HEK293T (cell line): ENCODE results near the gene KIF1A.
"Not testable (repeated sequence)": the region's sequence is repeated elsewhere in the genome, so short reads cannot be mapped to it uniquely, and the experiment has no call there.

Source experiments
- CTCF ChIA-PET: fragments of 350-600 bp; formaldehyde crosslinking; extraction: SDS; loops from one replicate; lab custom pipeline; 2021; ENCODE audit warnings: antibody characterized with exemption, inconsistent platforms; lab: Yijun Ruan, JAX
- POLR2A ChIA-PET: fragments of 350-600 bp; formaldehyde crosslinking; extraction: SDS; loops from one replicate; lab custom pipeline; 2020; ENCODE audit warnings: antibody characterized with exemption, inconsistent platforms; lab: Yijun Ruan, JAX
- DNase-seq: peaks from one replicate; pipeline ENCODE4 v3.0.0; 2012; ENCODE audit warnings: mixed read lengths; ENCODE audit errors: extremely low spot score
- ARNT ChIP-seq: fragments of 450-650 bp; IDR thresholded peaks from 2 replicates; pipeline ENCODE4 v1.6.1; 2017; ENCODE audit warnings: mild to moderate bottlenecking
- BHLHE40 ChIP-seq: fragments of 450-650 bp; IDR thresholded peaks from 2 replicates; pipeline ENCODE4 v1.6.1; 2016; ENCODE audit warnings: mild to moderate bottlenecking, moderate library complexity, borderline replicate concordance
- CTBP1 ChIP-seq: fragments of 450-650 bp; IDR thresholded peaks from 2 replicates; pipeline ENCODE4 v1.6.1; 2016; ENCODE audit warnings: borderline replicate concordance
- ELF4 ChIP-seq: fragments of 450-650 bp; IDR thresholded peaks from 2 replicates; pipeline ENCODE4 v1.6.1; 2017; ENCODE audit warnings: antibody characterized with exemption
- FOXA1 ChIP-seq: fragments of 450-650 bp; IDR thresholded peaks from 2 replicates; pipeline ENCODE4 v1.6.1; 2016; ENCODE audit warnings: mild to moderate bottlenecking
- FOXK2 ChIP-seq: fragments of 450-650 bp; IDR thresholded peaks from 2 replicates; pipeline ENCODE4 v1.6.1; 2016; ENCODE audit warnings: mild to moderate bottlenecking
- FOXM1 ChIP-seq: fragments of 450-650 bp; IDR thresholded peaks from 2 replicates; pipeline ENCODE4 v1.6.1; 2017; ENCODE audit warnings: mild to moderate bottlenecking, borderline replicate concordance
- HDGF ChIP-seq: fragments of 450-650 bp; IDR thresholded peaks from 2 replicates; pipeline ENCODE4 v1.6.1; 2017; ENCODE audit warnings: antibody characterized with exemption, borderline replicate concordance
- L3MBTL2 ChIP-seq: fragments of 450-650 bp; conservative IDR thresholded peaks from 2 replicates; pipeline ENCODE4 v1.6.1; 2016; ENCODE audit warnings: mild to moderate bottlenecking
- LEF1 ChIP-seq: fragments of 450-650 bp; IDR thresholded peaks from 2 replicates; pipeline ENCODE4 v1.6.1; 2017; ENCODE audit warnings: mild to moderate bottlenecking, borderline replicate concordance
- NFRKB ChIP-seq: fragments of 450-650 bp; IDR thresholded peaks from 2 replicates; pipeline ENCODE4 v1.6.1; 2016; ENCODE audit warnings: mild to moderate bottlenecking, moderate library complexity
- PKNOX1 ChIP-seq: fragments of 450-650 bp; IDR thresholded peaks from 2 replicates; pipeline ENCODE4 v1.6.1; 2016
- SP1 ChIP-seq: fragments of 450-650 bp; IDR thresholded peaks from 2 replicates; pipeline ENCODE4 v1.6.1; 2017
- SUZ12 ChIP-seq: fragments of 450-650 bp; IDR thresholded peaks from 2 replicates; pipeline ENCODE4 v1.6.1; 2016; ENCODE audit warnings: mild to moderate bottlenecking
- TARDBP ChIP-seq: fragments of 450-650 bp; IDR thresholded peaks from 2 replicates; pipeline ENCODE4 v1.6.1; 2016
- ZNF384 ChIP-seq: fragments of 450-650 bp; IDR thresholded peaks from 2 replicates; pipeline ENCODE4 v1.6.1; 2016

KIF1A gene

GRCh38 chr2:240848900-240849680 is 29.1 kb upstream of the KIF1A start:
- DNase-seq = no peak
- no peak for TF ChIP-seq L3MBTL2
- no peak for TF ChIP-seq CTBP1
- no peak for TF ChIP-seq FOXA1
- TF ChIP-seq BHLHE40 = no peak
- no peak for TF ChIP-seq ARNT
- TF ChIP-seq HDGF = no peak
- TF ChIP-seq ELF4 = no peak
- TF ChIP-seq ZNF384 = no peak
- no peak for TF ChIP-seq FOXM1
- no peak for TF ChIP-seq FOXK2
- TF ChIP-seq NFRKB = no peak
- CTCF ChIA-PET = interaction anchor here (0.9 kb wide), 1 partner anchor 9 kb away, joined by 4 read pairs; no protein-coding TSS in a partner anchor
- POLR2A ChIA-PET = no interaction called here

- POLR2A ChIA-PET = no interaction called here
Measured at GRCh38 chr2:240847817-240848216, 27.8 kb upstream of the KIF1A start.

GRCh38 chr2:240846873-240847595 is 27.0 kb upstream of the KIF1A start:
- TF ChIP-seq ARNT (no peak), ELF4 (no peak), FOXM1 (no peak), LEF1 (no peak), HDGF (no peak), L3MBTL2 (no peak), FOXA1 (no peak), SUZ12 (no peak), SP1 (no peak), NFRKB (no peak), CTBP1 (no peak), ZNF384 (no peak), FOXK2 (no peak), BHLHE40 (no peak)
- ChIA-PET POLR2A (no interaction called here), CTCF (no interaction called here)
- no peak for DNase-seq

More at GRCh38 chr2:240847817-240848216, 27.8 kb upstream of the KIF1A start:
- no peak for TF ChIP-seq TARDBP
- TF ChIP-seq SP1 = no peak
- TF ChIP-seq CTBP1 = no peak
- TF ChIP-seq FOXK2 = no peak
- no peak for TF ChIP-seq SUZ12
- no peak for TF ChIP-seq ELF4
- TF ChIP-seq FOXM1 = no peak
- TF ChIP-seq L3MBTL2 = no peak
- CTCF ChIA-PET = no interaction called here
- no peak for DNase-seq

- DNase-seq, POLR2A ChIA-PET, CTCF ChIA-PET: not testable (repeated sequence)
Measured at GRCh38 chr2:240846309-240846708, 26.3 kb upstream of the KIF1A start.

GRCh38 chr2:240840435-240841060 is 20.5 kb upstream of the KIF1A start:
- TF ChIP-seq FOXM1 (no peak), LEF1 (no peak), CTBP1 (no peak), BHLHE40 (no peak), SUZ12 (no peak), PKNOX1 (no peak), ARNT (no peak), ELF4 (no peak), FOXK2 (no peak), TARDBP (no peak), L3MBTL2 (no peak), NFRKB (no peak), FOXA1 (no peak), ZNF384 (no peak), SP1 (no peak), HDGF (no peak)
- ChIA-PET CTCF (interaction anchor here (0.6 to 1.5 kb wide), 8 partner anchors 9 to 277 kb away, joined by 3 to 5 read pairs (median 4); no protein-coding TSS in a partner anchor), POLR2A (interaction anchor here (1.1 kb wide), 1 partner anchor 20 kb away, joined by 3 read pairs; the partner anchor contains the start of gene KIF1A)
- DNase-seq = peak; percentile 59

GRCh38 chr2:240839152-240840143 is 19.4 kb upstream of the KIF1A start:
- TF ChIP-seq SP1 (no peak), CTBP1 (no peak), LEF1 (no peak), SUZ12 (no peak), ARNT (no peak), HDGF (no peak), TARDBP (no peak), ZNF384 (no peak), L3MBTL2 (no peak), NFRKB (no peak), BHLHE40 (no peak), FOXA1 (no peak), PKNOX1 (no peak), FOXK2 (no peak)
- POLR2A ChIA-PET = interaction anchor here (1.0 to 1.1 kb wide), 2 partner anchors 19 to 253 kb away, joined by 3 to 4 read pairs; partner anchors contain the start of genes CAPN10 and KIF1A
- CTCF ChIA-PET = interaction anchor here (0.9 to 1.4 kb wide), 4 partner anchors 10 to 154 kb away, joined by 3 to 5 read pairs (median 4); no protein-coding TSS in a partner anchor
- DNase-seq = no peak
